GM12892 (cell line): ENCODE measurements around the gene WNT3A.

Experiments
- POLR2A ChIP-seq: IDR thresholded peaks from 2 replicates; pipeline ENCODE4 v1.6.1; 2011; ENCODE audit warnings: low read depth, low read length, control low read depth
- POLR2AphosphoS5 ChIP-seq: IDR thresholded peaks from 2 replicates; pipeline ENCODE4 v1.6.1; 2011; ENCODE audit warnings: low read depth, low read length, control low read depth
- TAF1 ChIP-seq: IDR thresholded peaks from 2 replicates; pipeline ENCODE4 v1.6.1; 2011; ENCODE audit warnings: low read depth, mild to moderate bottlenecking, control low read depth, low read length, borderline replicate concordance

DNA sequence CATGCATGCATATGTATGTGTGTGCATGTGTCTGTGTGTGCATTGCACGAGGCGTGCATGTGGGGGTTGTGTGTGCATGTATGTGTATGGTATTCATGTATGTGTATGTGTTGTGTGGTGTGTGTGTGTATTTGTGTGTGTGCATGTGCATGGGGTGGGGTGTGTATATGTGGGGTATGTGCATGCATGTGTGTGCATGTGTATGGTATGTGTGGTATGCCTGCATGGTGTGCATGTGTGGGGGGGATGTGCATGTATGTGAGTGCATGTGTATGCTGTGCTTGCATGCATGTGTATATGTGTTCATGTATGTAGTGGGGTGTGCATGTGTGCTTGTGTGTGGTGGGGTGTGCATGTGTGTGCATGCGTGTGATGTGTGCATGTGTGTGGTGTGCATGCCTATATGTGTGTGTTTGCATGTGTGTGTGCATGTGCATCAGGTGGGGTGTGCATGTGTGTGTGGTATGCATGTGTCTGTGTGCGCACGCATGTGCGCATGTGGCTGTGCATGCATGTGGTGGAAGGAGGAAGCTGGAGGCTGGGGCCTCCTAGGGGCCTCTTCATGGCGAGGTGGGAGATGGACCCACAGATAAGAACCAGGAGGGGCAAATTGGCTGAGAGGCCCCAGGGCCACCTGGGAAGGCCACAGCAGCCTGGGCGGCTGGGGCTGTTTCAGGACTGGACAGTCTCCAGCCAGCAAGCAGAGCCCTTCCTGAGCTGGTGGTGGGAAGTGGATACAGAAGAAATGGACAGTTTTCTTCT, 39.8 kb downstream of the WNT3A start:
- no peak for TF ChIP-seq POLR2A
- TF ChIP-seq TAF1: no peak
- TF ChIP-seq POLR2AphosphoS5: no peak
